Ishikawa (cell line): Measurements from ENCODE around the gene HAUS6.

Experiments used
- CEBPB ChIP-seq: IDR thresholded peaks from 2 replicates; pipeline ENCODE4 v1.6.1; 2012
- TAF1 ChIP-seq: IDR thresholded peaks from 2 replicates; pipeline ENCODE4 v1.6.1; 2012; ENCODE audit warnings: low read depth, mild to moderate bottlenecking

- TF ChIP-seq TAF1 (no peak), CEBPB (no peak)
Measured at GRCh38 chr9:19028835-19029451, 73.8 kb downstream of the HAUS6 start.
